GM20000 (cell line): Measurements from ENCODE around the gene ADAMTS1.

Experiments
- DNase-seq: peaks from one replicate; pipeline ENCODE4 v3.0.0; 2012; ENCODE audit warnings: low spot score
- TF ChIP-seq, protein P1 (sequence below): IDR thresholded peaks from 2 replicates; pipeline ENCODE4 v1.5.1; 2012; ENCODE audit warnings: mild to moderate bottlenecking, control low read depth; ENCODE audit errors: extremely low read depth, missing control alignments

Gene ADAMTS1

DNA sequence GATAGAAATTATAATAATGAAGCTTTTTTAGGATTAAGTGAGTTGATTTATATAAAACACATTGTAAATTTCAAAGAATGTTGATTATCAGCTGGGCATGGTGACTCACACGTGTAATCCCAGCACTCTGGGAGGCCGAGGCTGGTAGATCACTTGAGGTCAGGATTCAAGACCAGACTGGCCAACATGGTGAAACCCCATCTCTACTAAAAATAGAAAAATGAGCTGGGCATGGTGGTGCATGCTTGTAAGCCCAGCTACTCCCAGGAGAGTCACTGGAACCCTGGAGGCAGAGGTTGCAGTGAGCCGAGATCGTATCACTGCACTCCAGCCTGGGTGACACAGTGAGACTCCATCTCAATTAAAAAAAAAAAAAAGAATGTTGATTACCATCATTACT lies 18.4 kb downstream of the ADAMTS1 start:
- no peak for DNase-seq

DNA sequence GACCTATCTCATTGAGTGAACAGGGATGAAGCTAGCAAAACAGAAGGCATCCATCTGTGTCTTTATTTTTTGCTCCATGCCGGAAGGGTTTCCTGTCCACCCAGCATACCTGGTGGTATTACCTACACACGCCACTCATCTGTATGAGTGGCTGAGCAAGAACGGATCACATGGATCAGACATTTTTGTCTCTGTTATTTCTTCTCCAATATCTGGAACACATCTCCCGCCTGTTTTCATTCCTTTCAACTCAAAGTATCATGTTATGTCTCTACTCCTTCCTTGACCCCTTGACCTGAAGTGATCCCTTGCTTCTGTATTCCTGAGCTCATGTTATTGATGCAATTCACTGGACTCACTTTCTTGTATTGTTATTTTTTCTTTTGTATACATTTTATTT lies 24.7 kb downstream of the ADAMTS1 start:
- DNase-seq = no peak
- TF ChIP-seq, protein P1, sequence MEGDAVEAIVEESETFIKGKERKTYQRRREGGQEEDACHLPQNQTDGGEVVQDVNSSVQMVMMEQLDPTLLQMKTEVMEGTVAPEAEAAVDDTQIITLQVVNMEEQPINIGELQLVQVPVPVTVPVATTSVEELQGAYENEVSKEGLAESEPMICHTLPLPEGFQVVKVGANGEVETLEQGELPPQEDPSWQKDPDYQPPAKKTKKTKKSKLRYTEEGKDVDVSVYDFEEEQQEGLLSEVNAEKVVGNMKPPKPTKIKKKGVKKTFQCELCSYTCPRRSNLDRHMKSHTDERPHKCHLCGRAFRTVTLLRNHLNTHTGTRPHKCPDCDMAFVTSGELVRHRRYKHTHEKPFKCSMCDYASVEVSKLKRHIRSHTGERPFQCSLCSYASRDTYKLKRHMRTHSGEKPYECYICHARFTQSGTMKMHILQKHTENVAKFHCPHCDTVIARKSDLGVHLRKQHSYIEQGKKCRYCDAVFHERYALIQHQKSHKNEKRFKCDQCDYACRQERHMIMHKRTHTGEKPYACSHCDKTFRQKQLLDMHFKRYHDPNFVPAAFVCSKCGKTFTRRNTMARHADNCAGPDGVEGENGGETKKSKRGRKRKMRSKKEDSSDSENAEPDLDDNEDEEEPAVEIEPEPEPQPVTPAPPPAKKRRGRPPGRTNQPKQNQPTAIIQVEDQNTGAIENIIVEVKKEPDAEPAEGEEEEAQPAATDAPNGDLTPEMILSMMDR = no peak

More for the DNA sequence above, 18.4 kb downstream of the ADAMTS1 start:
- TF ChIP-seq, protein P1 = no peak

DNA sequence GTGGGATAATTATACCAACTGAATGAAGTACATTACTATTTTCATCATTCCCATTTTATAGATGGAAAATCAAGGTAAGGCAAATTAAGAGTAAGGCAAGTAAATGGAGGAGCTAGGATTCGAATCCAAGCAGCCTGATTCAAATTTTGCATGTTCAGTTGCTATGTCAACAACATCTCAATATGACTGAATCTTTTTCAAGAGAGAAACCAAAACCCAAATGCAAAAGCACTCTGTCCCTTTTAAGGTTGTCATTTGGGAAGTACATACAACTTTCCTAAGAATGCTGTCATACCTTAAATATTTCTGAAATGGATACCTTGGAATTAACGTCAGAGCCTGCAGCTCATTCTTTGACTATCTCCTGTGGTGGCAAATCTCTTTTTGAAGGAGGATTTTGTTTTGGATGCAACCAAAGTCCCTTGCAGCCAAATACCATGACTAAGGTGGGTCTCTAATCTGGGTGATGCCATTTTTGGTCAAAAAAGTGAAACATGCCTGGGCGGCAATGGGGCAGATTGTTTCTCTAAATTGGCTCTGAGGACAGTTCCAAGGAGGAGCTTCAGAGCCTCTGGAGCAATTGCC lies 25.4 kb downstream of the ADAMTS1 start:
- TF ChIP-seq, protein P1 = no peak
- no peak for DNase-seq

DNA sequence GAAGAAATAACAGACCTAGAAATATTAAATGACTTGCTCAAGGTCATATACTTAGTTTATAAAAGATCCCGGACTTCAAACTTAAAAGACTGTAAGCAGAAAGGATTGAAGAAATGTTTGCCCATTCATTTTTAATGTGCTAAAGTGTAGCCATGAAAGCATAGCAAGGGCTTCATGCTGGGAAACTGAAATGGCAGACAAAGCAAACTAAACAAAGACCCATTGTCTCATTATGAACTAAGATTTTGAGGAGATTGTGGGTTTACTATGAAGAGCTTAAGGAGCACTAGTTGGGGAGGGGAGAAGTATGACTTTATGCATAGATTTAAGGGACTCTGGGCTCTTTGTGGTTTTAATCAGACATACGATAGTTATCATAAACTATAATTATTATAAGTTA lies 26.3 kb downstream of the ADAMTS1 start:
- TF ChIP-seq, protein P1 = no peak
- DNase-seq = no peak

DNA sequence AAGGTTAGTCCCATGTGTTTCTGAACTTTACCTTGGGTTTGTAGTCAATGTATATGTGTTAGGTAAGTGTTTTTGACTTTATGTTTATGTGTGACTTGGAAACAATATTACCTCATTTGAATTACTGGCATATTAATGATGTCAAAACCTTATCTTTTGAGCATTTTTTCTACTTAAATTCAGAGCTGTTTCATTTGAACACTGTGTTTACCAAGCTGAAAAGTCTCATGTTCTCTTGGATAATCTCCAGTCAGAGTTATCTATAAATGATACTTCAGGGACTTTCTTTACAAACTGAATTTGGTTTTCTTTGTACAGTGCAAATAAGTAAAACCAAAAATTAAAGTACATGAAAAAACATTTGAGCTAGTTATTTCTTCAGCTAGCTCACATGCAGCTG lies 30.0 kb downstream of the ADAMTS1 start:
- no peak for DNase-seq
- TF ChIP-seq, protein P1 = no peak

DNA sequence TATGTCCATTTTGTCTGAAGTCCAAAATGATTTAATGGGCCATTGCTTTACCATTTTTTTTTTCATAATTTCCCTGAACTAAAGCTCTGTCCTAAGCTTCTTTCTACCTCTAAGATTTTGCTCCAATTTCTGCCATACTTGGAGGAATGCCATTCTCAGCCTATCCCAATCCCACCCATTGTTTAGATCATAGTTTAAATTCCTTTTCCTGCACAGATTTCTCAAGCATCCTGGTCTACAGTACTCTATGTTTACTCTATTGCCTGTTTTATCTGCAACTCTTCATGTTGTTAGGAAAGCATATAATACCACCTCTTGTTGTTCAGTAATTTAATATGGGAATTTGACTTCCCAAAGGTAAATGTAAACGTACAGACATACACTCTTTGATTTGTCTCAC lies 30.8 kb downstream of the ADAMTS1 start:
- TF ChIP-seq, protein P1 = no peak

DNA sequence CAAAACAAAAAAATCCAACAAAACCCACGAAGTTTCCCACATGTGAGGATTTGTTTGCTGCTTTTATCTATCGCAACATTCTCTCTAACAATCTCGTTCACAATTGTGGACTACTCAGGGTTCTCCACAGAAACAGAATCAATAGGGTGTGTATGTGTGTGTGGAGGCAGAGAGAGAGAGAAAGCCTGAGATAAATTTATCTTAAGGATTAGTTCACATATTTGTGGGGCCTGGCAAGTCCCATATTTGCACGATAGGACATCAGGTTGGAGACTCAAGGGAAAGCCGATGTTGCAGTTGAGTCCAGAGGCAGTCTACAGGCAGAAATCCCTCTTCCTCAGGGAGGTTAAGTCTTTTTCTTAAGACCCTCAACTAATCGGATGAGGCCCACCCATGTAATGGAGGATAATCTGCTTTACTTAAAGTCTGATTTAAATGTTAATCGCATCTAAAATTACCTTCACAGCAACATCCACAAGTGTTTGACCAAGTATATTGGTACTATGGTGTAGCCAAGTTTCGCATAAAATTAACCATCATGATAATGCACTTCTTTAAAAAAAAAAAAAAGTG lies 31.7 kb downstream of the ADAMTS1 start:
- DNase-seq = no peak
- TF ChIP-seq, protein P1 = no peak

More for the DNA sequence above, 30.8 kb downstream of the ADAMTS1 start:
- DNase-seq = no peak
